OCI-LY3 (cell line): ENCODE measurements around the gene SLC9A7.

Experiments used
- CTCF ChIP-seq: fragments of 200-600, 300-600 bp; sonication (generic); IDR thresholded peaks from 2 replicates; pipeline ENCODE4 v1.5.1; 2014; ENCODE audit warnings: antibody characterized with exemption, low read length, low read depth
- EZH2phosphoT487 ChIP-seq: fragments of 200-600 bp; shearing (Covaris generic); IDR thresholded peaks from 2 replicates; pipeline ENCODE4 v1.6.1; 2018; ENCODE audit warnings: antibody characterized with exemption, mixed run types, low read depth

- TF ChIP-seq CTCF (no peak), EZH2phosphoT487 (no peak)
Observed at GRCh38 chrX:46551494-46552128, 207.3 kb downstream of the SLC9A7 start.
